Stimulated activated memory B cell treated with anti-CD40 and anti-IgM and Interleukin-4, amounts not matched to agents 10 μg/mL and 1 μg/mL and 100 μg/mL, for 72 hours (primary cell): ENCODE results near the gene HMOX1.
A peak's percentile ranks its signal among the peaks of the same experiment; 100 is the strongest.
"Not testable (repeated sequence)": the region's sequence is repeated elsewhere in the genome, so short reads cannot be mapped to it uniquely, and the experiment has no call there.

Experiments
- ATAC-seq: fragments of 150-1000 bp; cut with Tn5 transposase; 2 replicates; pipeline ENCODE4 v1.10.0; 2021
- H3K27ac Mint-ChIP-seq: one replicate; pipeline ENCODE4 v1.8.0; 2022; ENCODE audit warnings: mild to moderate bottlenecking, mixed read lengths
- H3K27me3 Mint-ChIP-seq: one replicate; pipeline ENCODE4 v1.8.0; 2022; ENCODE audit warnings: mixed read lengths
- H3K36me3 Mint-ChIP-seq: one replicate; pipeline ENCODE4 v1.8.0; 2022; ENCODE audit warnings: mixed read lengths
- H3K4me1 Mint-ChIP-seq: one replicate; pipeline ENCODE4 v1.8.0; 2022; ENCODE audit warnings: mixed read lengths
- H3K4me3 Mint-ChIP-seq: one replicate; pipeline ENCODE4 v1.8.0; 2022; ENCODE audit warnings: mild to moderate bottlenecking, moderate library complexity, mixed read lengths
- H3K9me3 Mint-ChIP-seq: one replicate; pipeline ENCODE4 v1.8.0; 2022; ENCODE audit warnings: mixed read lengths

The HMOX1 gene

GRCh38 chr22:35363566-35364086, 17.3 kb upstream of the HMOX1 start:
- no peaks in the 10 kb centered on the region for H3K27me3 Mint-ChIP-seq
- H3K9me3 Mint-ChIP-seq, result no peaks in the 10 kb centered on the region
- no peak overlapping the region for H3K4me3 Mint-ChIP-seq

GRCh38 chr22:35364230-35364629, 16.7 kb upstream of the HMOX1 start:
- H3K27ac Mint-ChIP-seq, H3K9me3 Mint-ChIP-seq, H3K36me3 Mint-ChIP-seq, ATAC-seq, H3K4me3 Mint-ChIP-seq, H3K27me3 Mint-ChIP-seq: not testable (repeated sequence)
- H3K4me1 Mint-ChIP-seq, result peaks cover 71% of the 10 kb centered on the region

More at GRCh38 chr22:35363566-35364086, 17.3 kb upstream of the HMOX1 start:
- Mint-ChIP-seq H3K36me3 (no peaks in the 10 kb centered on the region), H3K27ac (peak overlapping the region; percentile 64), H3K4me1 (peaks cover 67% of the 10 kb centered on the region)
- no peak for ATAC-seq

DNA sequence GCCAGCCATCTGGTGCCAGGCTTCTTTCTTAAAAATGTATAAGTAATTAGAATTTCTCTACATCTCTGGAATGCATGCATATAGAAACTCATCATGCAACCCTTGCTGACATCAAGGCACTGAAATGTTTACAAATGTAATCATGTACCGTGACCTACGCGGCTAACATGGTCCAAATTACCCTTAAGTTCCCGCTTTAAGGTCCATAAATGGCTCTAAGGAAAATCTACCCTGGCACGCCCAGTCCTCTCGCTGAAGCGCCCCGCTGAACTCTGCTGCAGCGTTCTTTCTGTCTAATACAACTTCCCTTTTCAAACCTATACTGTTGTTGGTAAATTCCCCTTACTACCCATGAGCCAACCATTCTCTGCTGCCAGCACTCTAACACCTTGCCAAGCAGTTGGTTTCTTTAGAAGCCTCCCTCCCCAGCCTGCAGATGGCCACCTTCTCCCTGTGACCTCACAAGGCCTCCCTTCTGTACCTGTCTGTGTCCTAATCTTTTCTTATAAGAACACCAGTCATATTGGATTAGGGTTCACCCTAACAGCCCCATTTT, 13.5 kb upstream of the HMOX1 start:
- peak; percentile 97 for ATAC-seq
- Mint-ChIP-seq H3K36me3 (no peaks in the 10 kb centered on the region), H3K4me1 (peaks cover 64% of the 10 kb centered on the region), H3K27ac (peak overlapping the region; percentile 29), H3K9me3 (no peaks in the 10 kb centered on the region), H3K4me3 (peak overlapping the region; percentile 6), H3K27me3 (no peaks in the 10 kb centered on the region)

DNA sequence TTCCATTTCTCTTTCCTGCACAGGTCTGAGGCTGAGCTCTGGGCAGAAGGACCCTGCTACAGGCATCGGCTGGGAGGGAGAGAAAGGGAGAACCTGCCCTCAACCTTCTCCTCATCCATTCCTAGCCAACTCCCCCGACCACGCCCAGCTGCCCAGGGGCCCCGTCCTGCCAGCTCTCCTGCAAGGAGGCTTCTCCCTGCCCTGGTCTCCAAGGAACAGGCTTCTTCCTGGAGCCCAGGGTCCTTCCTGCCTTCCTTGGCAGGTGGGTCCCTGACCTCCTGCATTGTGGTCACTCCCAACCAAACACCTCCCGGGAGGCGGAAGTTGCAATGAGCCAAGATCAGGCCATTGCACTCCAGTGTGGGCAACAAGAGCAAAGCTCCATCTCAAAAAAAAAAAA, 12.5 kb upstream of the HMOX1 start:
- Mint-ChIP-seq H3K27ac (peak overlapping the region; percentile 65), H3K36me3 (no peaks in the 10 kb centered on the region), H3K27me3 (no peaks in the 10 kb centered on the region), H3K4me1 (peaks cover 57% of the 10 kb centered on the region), H3K9me3 (no peaks in the 10 kb centered on the region), H3K4me3 (no peak overlapping the region)
- no peak for ATAC-seq

- no peak for ATAC-seq
- H3K4me3 Mint-ChIP-seq, result no peak overlapping the region
- no peaks in the 10 kb centered on the region for H3K36me3 Mint-ChIP-seq
- H3K4me1 Mint-ChIP-seq, result peaks cover 57% of the 10 kb centered on the region
- no peaks in the 10 kb centered on the region for H3K27me3 Mint-ChIP-seq
- no peaks in the 10 kb centered on the region for H3K9me3 Mint-ChIP-seq
- H3K27ac Mint-ChIP-seq, result no peak overlapping the region
Observed at GRCh38 chr22:35369996-35370395, 10.9 kb upstream of the HMOX1 start.

DNA sequence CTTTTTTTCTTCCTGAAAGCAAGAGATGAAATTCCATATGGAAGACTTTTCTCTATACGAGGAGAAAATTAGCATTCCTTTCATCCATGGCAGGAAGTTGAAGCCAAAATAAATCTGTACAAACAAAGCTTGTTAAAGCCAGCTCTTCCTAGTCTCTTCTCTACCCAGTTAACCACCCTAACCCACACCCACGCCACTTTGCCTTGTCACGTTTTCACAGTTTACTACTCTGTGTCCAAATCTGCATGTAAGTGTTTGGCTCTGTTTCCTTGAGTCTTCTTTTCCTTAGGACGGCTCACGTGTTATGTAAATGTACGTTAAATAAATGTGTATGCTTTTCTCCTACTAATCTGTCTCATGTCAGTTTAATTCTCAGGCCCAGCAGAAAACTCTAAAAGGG, 7.1 kb upstream of the HMOX1 start:
- no peak for ATAC-seq
- Mint-ChIP-seq H3K36me3 (no peaks in the 10 kb centered on the region), H3K4me3 (no peak overlapping the region), H3K27me3 (no peaks in the 10 kb centered on the region), H3K4me1 (peaks cover 55% of the 10 kb centered on the region), H3K9me3 (no peaks in the 10 kb centered on the region), H3K27ac (no peak overlapping the region)

GRCh38 chr22:35375031-35375430, 5.9 kb upstream of the HMOX1 start:
- H3K36me3 Mint-ChIP-seq, result no peaks in the 10 kb centered on the region
- H3K27ac Mint-ChIP-seq, result peak overlapping the region; percentile 27
- H3K9me3 Mint-ChIP-seq, result no peaks in the 10 kb centered on the region
- ATAC-seq, result no peak
- H3K4me1 Mint-ChIP-seq, result peaks cover 58% of the 10 kb centered on the region
- H3K4me3 Mint-ChIP-seq, result no peak overlapping the region
- no peaks in the 10 kb centered on the region for H3K27me3 Mint-ChIP-seq

GRCh38 chr22:35375526-35375925, 5.4 kb upstream of the HMOX1 start:
- H3K27me3 Mint-ChIP-seq, result no peaks in the 10 kb centered on the region
- no peaks in the 10 kb centered on the region for H3K9me3 Mint-ChIP-seq
- H3K4me1 Mint-ChIP-seq, result peaks cover 58% of the 10 kb centered on the region
- H3K36me3 Mint-ChIP-seq, result no peaks in the 10 kb centered on the region
- no peak overlapping the region for H3K4me3 Mint-ChIP-seq
- H3K27ac Mint-ChIP-seq, result peak overlapping the region; percentile 27
- ATAC-seq, result no peak

- Mint-ChIP-seq H3K4me3 (peak overlapping the region; percentile 51), H3K27me3 (no peaks in the 10 kb centered on the region), H3K36me3 (no peaks in the 10 kb centered on the region), H3K4me1 (peaks cover 67% of the 10 kb centered on the region), H3K9me3 (no peaks in the 10 kb centered on the region), H3K27ac (peak overlapping the region; percentile 87)
- ATAC-seq, result peak; percentile 82
Observed at GRCh38 chr22:35376728-35377472, 4.0 kb upstream of the HMOX1 start.

DNA sequence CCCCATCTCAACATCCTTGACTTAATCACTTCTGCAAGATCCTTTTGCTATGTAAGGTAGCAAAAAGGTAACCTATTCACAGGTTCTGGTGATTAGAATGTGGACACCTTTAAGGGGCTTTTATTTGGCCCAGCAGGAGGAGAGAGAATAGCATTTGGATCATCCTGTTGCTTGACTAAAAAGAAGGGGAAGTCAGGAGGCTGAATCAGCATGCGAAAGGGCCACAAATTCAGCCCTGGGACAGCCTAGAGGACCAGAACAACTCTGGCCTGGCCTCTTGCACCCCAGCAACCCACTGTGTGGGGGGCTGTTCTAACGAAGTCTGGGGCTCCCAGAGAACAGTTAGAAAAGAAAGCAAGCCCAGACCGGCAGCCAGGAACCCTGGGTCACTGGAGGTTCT, 3.2 kb upstream of the HMOX1 start:
- H3K27me3 Mint-ChIP-seq, result no peaks in the 10 kb centered on the region
- H3K4me3 Mint-ChIP-seq, result peak overlapping the region; percentile 51
- peaks cover 66% of the 10 kb centered on the region for H3K4me1 Mint-ChIP-seq

GRCh38 chr22:35378621-35379020, 2.3 kb upstream of the HMOX1 start:
- ATAC-seq, result no peak
- Mint-ChIP-seq H3K4me1 (peaks cover 72% of the 10 kb centered on the region), H3K27ac (peak overlapping the region; percentile 87), H3K9me3 (no peaks in the 10 kb centered on the region), H3K4me3 (no peak overlapping the region), H3K27me3 (no peaks in the 10 kb centered on the region), H3K36me3 (peaks cover 8% of the 10 kb centered on the region)

More for the DNA sequence above, 3.2 kb upstream of the HMOX1 start:
- peak overlapping the region; percentile 87 for H3K27ac Mint-ChIP-seq
- H3K36me3 Mint-ChIP-seq, result no peaks in the 10 kb centered on the region
- H3K9me3 Mint-ChIP-seq, result no peaks in the 10 kb centered on the region
- no peak for ATAC-seq

DNA sequence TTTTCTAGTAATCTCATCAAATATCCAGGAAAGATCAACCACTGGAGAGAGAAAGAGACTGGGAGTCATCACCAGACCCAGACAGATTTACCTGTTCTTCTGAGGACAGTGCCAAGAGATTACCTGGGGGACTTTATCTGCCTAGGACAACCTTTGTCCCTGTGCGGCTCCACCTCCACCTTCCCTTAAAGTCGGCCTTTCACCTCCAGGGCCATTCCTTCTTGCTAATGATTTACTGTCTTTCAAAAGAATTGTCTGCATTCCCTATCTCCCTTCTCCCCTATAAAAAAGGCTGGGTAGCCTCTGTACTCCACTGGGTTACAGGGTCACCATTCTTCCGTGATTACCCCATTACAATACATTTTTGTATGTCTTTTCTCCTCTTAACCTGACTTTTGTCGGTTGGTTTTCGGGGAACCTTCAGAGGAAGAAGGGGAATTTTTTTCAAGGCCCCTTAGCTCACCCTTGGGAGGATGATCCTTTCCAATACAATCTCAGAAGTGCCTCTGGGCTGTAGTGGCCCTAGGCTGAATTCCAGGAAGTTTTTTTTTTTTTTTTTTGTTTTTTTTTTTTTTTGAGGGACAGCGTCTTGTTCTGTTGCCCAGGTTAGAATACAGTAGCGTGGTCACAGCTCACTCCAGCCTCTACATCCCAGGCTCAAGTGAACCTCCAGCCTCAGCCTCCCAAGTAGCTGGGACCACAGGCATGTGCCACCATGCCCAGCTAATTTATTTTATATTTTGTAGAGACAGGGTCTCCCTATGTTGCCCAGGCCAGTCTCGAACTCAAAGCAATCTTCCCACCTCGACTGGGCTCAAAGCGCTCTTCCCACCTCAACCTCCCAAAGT, 1.5 kb upstream of the HMOX1 start:
- peaks cover 15% of the 10 kb centered on the region for H3K36me3 Mint-ChIP-seq
- peaks cover 79% of the 10 kb centered on the region for H3K4me1 Mint-ChIP-seq
- no peak overlapping the region for H3K4me3 Mint-ChIP-seq
- no peaks in the 10 kb centered on the region for H3K27me3 Mint-ChIP-seq
- peak overlapping the region; percentile 87 for H3K27ac Mint-ChIP-seq
- no peaks in the 10 kb centered on the region for H3K9me3 Mint-ChIP-seq
- ATAC-seq, result no peak

DNA sequence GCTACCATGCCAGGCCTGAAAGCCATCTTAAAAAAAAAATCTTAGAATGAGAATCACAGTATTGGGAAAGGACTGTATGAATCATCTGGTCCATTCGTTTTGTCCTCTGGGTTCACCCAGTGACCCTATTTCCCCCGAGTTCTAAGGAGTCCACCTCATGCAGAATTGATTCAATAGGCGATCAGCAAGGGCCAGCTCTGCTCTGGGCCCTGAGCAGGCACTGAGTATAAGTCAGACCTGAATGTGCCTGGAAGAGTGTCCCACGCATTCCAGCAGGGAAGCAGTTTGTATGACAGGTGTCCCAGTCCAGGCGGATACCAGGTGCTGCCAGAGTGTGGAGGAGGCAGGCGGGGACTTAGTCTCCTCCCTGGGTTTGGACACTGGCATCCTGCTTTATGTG, 883 bp upstream of the HMOX1 start:
- Mint-ChIP-seq H3K27me3 (no peaks in the 10 kb centered on the region), H3K27ac (peak overlapping the region; percentile 87), H3K36me3 (peaks cover 22% of the 10 kb centered on the region), H3K4me3 (peak overlapping the region; percentile 87), H3K9me3 (no peaks in the 10 kb centered on the region), H3K4me1 (peaks cover 85% of the 10 kb centered on the region)
- ATAC-seq, result no peak

DNA sequence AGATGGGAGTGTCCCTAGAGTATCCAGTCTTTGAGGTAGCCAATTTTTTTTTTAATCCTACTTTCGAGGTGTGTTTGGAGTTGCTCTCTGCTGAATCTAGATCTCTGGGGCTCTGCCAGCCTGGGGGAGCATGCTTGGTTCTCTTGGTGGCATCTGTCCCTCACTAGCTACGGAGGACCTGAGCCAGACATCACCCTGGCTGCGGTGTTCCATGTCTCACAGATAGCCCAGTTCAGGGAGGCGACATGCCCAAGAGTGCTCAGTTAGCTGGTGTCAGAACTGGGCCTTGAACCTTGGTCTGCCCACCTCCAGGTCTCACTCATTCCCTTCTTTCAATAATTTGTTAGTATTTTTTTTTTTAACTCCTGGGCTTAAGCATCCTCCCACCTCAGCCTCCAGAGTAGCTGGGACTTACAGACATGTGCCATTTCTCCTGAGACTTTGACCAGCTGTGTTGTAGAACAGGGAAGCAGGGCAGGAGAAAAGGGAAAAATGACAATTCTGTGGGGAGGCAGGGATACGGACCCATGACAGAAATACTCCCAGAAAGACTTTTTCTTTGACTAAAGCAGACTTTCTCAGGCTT, 621 bp downstream of the HMOX1 start:
- no peaks in the 10 kb centered on the region for H3K9me3 Mint-ChIP-seq
- peaks cover 79% of the 10 kb centered on the region for H3K4me1 Mint-ChIP-seq
- H3K27ac Mint-ChIP-seq, result peak overlapping the region; percentile 87
- H3K4me3 Mint-ChIP-seq, result peak overlapping the region; percentile 87
- H3K27me3 Mint-ChIP-seq, result no peaks in the 10 kb centered on the region
- H3K36me3 Mint-ChIP-seq, result peaks cover 31% of the 10 kb centered on the region
- no peak for ATAC-seq

DNA sequence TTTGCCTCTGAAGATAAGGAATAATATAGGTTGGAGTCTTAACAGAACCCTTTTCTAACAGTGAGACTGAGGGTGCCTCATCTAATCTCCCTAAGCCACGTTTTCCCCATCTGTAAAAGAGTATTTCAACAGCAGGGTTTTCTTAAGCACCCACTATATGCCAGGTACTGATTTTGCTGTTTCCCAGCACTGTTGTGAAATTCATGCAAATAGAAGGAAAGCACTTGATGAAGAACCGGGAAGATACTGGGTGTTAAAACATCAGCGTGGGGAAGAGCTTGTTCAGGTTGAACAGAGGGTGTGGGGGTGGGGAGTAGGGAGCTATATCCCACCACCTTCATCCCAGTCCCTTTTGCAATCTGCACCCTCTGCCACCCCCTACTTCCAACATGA, 2.8 kb downstream of the HMOX1 start:
- H3K36me3 Mint-ChIP-seq, result peaks cover 44% of the 10 kb centered on the region
- peaks cover 57% of the 10 kb centered on the region for H3K4me1 Mint-ChIP-seq
- H3K27ac Mint-ChIP-seq, result no peak overlapping the region
- no peak overlapping the region for H3K4me3 Mint-ChIP-seq
- ATAC-seq, result no peak
- no peaks in the 10 kb centered on the region for H3K9me3 Mint-ChIP-seq
- no peaks in the 10 kb centered on the region for H3K27me3 Mint-ChIP-seq
